HEK293 (cell line): Measurements from ENCODE around the gene PCDH8.

Source experiments
- CTCF ChIP-seq: fragments of 450-650 bp; formaldehyde crosslinking; IDR thresholded peaks from 2 replicates; pipeline ENCODE4 v1.5.1; 2016; ENCODE audit warnings: missing biosample characterization, missing genetic modification characterization
- GLI2 ChIP-seq: fragments of 450-650 bp; formaldehyde crosslinking; IDR thresholded peaks from 2 replicates; pipeline ENCODE4; 2017; ENCODE audit warnings: missing biosample characterization, missing genetic modification characterization, low read depth, borderline replicate concordance
- PRDM1 ChIP-seq: fragments of 450-650 bp; formaldehyde crosslinking; IDR thresholded peaks from 2 replicates; pipeline ENCODE4; 2016; ENCODE audit warnings: missing biosample characterization, missing genetic modification characterization
- RBAK ChIP-seq: fragments of 450-650 bp; formaldehyde crosslinking; IDR thresholded peaks from 2 replicates; pipeline ENCODE4 v1.5.1; 2016; ENCODE audit warnings: missing biosample characterization, missing genetic modification characterization
- SALL2 ChIP-seq: fragments of 450-650 bp; formaldehyde crosslinking; IDR thresholded peaks from 2 replicates; pipeline ENCODE4 v1.5.0; 2017; ENCODE audit warnings: missing biosample characterization, mild to moderate bottlenecking, missing genetic modification characterization, borderline replicate concordance
- SCRT1 ChIP-seq: fragments of 450-650 bp; formaldehyde crosslinking; IDR thresholded peaks from 2 replicates; pipeline ENCODE4 v1.5.1; 2016; ENCODE audit warnings: missing biosample characterization, missing genetic modification characterization, borderline replicate concordance
- SP2 ChIP-seq: fragments of 450-650 bp; formaldehyde crosslinking; IDR thresholded peaks from 2 replicates; pipeline ENCODE4 v1.5.1; 2016; ENCODE audit warnings: missing biosample characterization, missing genetic modification characterization
- ZBTB10 ChIP-seq: fragments of 450-650 bp; formaldehyde crosslinking; IDR thresholded peaks from 2 replicates; pipeline ENCODE4 v1.5.1; 2016; ENCODE audit warnings: missing biosample characterization, missing genetic modification characterization
- ZBTB17 ChIP-seq: fragments of 450-650 bp; formaldehyde crosslinking; IDR thresholded peaks from 2 replicates; pipeline ENCODE4 v1.5.1; 2016; ENCODE audit warnings: missing biosample characterization, missing genetic modification characterization
- ZBTB48 ChIP-seq: fragments of 450-650 bp; formaldehyde crosslinking; IDR thresholded peaks from 2 replicates; pipeline ENCODE4 v1.5.1; 2016; ENCODE audit warnings: missing biosample characterization, missing genetic modification characterization
- ZEB2 ChIP-seq: fragments of 450-650 bp; formaldehyde crosslinking; IDR thresholded peaks from 2 replicates; pipeline ENCODE4 v1.5.1; 2016; ENCODE audit warnings: missing biosample characterization, missing genetic modification characterization
- ZNF10 ChIP-seq: fragments of 450-650 bp; formaldehyde crosslinking; IDR thresholded peaks from 2 replicates; pipeline ENCODE4 v1.5.1; 2017; ENCODE audit warnings: missing biosample characterization, missing genetic modification characterization
- ZNF157 ChIP-seq: fragments of 450-650 bp; formaldehyde crosslinking; IDR thresholded peaks from 2 replicates; pipeline ENCODE4 v1.5.1; 2016; ENCODE audit warnings: missing biosample characterization, missing genetic modification characterization
- ZNF19 ChIP-seq: fragments of 450-650 bp; formaldehyde crosslinking; IDR thresholded peaks from 2 replicates; pipeline ENCODE4; 2016; ENCODE audit warnings: missing biosample characterization, missing genetic modification characterization, low read depth
- ZNF324 ChIP-seq: fragments of 450-650 bp; formaldehyde crosslinking; IDR thresholded peaks from 2 replicates; pipeline ENCODE4 v1.5.1; 2016; ENCODE audit warnings: missing biosample characterization, missing genetic modification characterization
- ZNF366 ChIP-seq: fragments of 450-650 bp; formaldehyde crosslinking; conservative IDR thresholded peaks from 2 replicates; pipeline ENCODE4 v1.5.1; 2016; ENCODE audit warnings: missing biosample characterization, missing genetic modification characterization
- ZNF416 ChIP-seq: fragments of 450-650 bp; formaldehyde crosslinking; IDR thresholded peaks from 2 replicates; pipeline ENCODE4 v1.5.1; 2016; ENCODE audit warnings: missing biosample characterization, missing genetic modification characterization
- ZNF473 ChIP-seq: fragments of 450-650 bp; formaldehyde crosslinking; IDR thresholded peaks from 2 replicates; pipeline ENCODE4 v1.5.1; 2017; ENCODE audit warnings: missing biosample characterization, missing genetic modification characterization
- ZNF596 ChIP-seq: fragments of 450-650 bp; IDR thresholded peaks from 2 replicates; pipeline ENCODE4 v1.5.0; 2018; ENCODE audit warnings: missing biosample characterization, mild to moderate bottlenecking, missing genetic modification characterization, moderate library complexity
- ZNF629 ChIP-seq: fragments of 450-650 bp; formaldehyde crosslinking; IDR thresholded peaks from 2 replicates; pipeline ENCODE4 v1.5.1; 2017; ENCODE audit warnings: missing biosample characterization, missing genetic modification characterization
- ZNF777 ChIP-seq: fragments of 450-650 bp; formaldehyde crosslinking; IDR thresholded peaks from 2 replicates; pipeline ENCODE4 v1.5.1; 2017; ENCODE audit warnings: missing biosample characterization, missing genetic modification characterization, borderline replicate concordance
- ZSCAN23 ChIP-seq: fragments of 450-650 bp; formaldehyde crosslinking; IDR thresholded peaks from 2 replicates; pipeline ENCODE4 v1.5.1; 2016; ENCODE audit warnings: missing biosample characterization, missing genetic modification characterization
- TF ChIP-seq, protein P1 (sequence below): fragments of 450-650 bp; formaldehyde crosslinking; conservative IDR thresholded peaks from 2 replicates; pipeline ENCODE4 v1.5.1; 2016; ENCODE audit warnings: low read depth, missing biosample characterization, missing genetic modification characterization
- TF ChIP-seq, protein P2 (sequence below): fragments of 450-650 bp; formaldehyde crosslinking; IDR thresholded peaks from 2 replicates; pipeline ENCODE4 v1.5.1; 2016; ENCODE audit warnings: missing biosample characterization, missing genetic modification characterization
- TF ChIP-seq, protein P3 (sequence below): fragments of 450-650 bp; formaldehyde crosslinking; IDR thresholded peaks from 2 replicates; pipeline ENCODE4 v1.5.1; 2016; ENCODE audit warnings: missing biosample characterization, missing genetic modification characterization

The PCDH8 gene

DNA sequence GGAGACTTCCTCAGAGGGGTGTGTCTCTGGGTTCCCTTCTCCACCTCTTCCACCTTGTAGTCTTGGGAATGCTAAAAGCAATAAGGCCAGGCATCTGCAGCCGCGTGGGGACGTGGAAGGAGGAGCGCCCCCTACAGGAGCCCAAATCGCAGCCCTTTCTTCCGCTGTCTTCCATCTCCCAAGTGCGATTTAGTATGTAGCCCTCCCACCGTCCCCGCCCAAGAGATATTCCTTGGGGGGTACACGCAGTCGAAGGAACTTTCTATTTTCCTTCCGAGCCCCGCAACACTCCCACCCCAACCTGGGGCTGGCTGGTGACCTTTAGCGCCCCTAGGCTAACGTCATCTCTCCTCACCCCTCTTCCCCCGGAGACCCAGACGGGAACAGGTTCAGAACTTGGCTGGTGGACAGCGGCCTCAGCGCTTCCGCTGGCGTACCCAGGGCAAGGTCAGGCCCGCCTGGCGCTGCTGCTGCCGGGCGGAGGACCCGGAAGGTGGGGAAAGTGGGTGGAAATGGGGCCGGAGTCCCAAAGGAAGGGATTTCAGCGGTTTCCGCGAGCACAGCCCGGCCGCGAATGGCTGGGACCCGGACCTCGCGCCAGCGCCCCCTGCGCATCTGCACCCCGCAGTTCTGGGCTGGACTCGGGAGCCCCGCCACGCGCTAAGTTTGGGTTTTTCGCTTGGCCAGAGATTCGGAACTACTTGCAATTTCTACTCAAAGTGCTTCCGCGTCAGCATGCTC lies 2.1 kb upstream of the PCDH8 start (continued):
- TF ChIP-seq, protein P1, sequence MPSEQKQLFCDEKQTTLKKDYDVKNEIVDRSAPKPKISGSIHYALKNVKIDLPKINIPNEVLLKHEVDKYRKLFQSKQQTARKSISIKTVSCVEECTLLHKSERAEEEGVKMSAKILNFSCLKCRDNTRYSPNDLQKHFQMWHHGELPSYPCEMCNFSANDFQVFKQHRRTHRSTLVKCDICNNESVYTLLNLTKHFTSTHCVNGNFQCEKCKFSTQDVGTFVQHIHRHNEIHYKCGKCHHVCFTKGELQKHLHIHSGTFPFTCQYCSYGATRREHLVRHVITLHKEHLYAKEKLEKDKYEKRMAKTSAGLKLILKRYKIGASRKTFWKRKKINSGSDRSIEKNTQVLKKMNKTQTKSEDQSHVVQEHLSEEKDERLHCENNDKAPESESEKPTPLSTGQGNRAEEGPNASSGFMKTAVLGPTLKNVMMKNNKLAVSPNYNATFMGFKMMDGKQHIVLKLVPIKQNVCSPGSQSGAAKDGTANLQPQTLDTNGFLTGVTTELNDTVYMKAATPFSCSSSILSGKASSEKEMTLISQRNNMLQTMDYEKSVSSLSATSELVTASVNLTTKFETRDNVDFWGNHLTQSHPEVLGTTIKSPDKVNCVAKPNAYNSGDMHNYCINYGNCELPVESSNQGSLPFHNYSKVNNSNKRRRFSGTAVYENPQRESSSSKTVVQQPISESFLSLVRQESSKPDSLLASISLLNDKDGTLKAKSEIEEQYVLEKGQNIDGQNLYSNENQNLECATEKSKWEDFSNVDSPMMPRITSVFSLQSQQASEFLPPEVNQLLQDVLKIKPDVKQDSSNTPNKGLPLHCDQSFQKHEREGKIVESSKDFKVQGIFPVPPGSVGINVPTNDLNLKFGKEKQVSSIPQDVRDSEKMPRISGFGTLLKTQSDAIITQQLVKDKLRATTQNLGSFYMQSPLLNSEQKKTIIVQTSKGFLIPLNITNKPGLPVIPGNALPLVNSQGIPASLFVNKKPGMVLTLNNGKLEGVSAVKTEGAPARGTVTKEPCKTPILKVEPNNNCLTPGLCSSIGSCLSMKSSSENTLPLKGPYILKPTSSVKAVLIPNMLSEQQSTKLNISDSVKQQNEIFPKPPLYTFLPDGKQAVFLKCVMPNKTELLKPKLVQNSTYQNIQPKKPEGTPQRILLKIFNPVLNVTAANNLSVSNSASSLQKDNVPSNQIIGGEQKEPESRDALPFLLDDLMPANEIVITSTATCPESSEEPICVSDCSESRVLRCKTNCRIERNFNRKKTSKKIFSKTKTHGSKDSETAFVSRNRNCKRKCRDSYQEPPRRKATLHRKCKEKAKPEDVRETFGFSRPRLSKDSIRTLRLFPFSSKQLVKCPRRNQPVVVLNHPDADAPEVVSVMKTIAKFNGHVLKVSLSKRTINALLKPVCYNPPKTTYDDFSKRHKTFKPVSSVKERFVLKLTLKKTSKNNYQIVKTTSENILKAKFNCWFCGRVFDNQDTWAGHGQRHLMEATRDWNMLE (tag by site-specific recombination), result peak; percentile 70
- TF ChIP-seq ZNF19 (tag by site-specific recombination) (no peak), ZNF157 (tag by site-specific recombination) (no peak), ZNF629 (peak; percentile 87), ZBTB10 (tag by site-specific recombination) (0 out of 2 replicates have a peak, but pooled peaks have one; percentile 22), ZNF596 (tag by site-specific recombination) (no peak), ZEB2 (tag by site-specific recombination) (0 out of 2 replicates have a peak, but pooled peaks have one; percentile 22), CTCF (peak; percentile 39; the same call in 1 of the 2 replicates), ZSCAN23 (no peak), ZNF10 (tag by site-specific recombination) (no peak), GLI2 (tag by site-specific recombination) (no peak), PRDM1 (tag by site-specific recombination) (0 out of 2 replicates have a peak, but pooled peaks have one; percentile 28), SP2 (tag by site-specific recombination) (peak; percentile 69), ZBTB48 (no peak), ZNF777 (no peak), ZNF416 (tag by site-specific recombination) (no peak), ZNF324 (peak; percentile 72; the same call in 1 of the 2 replicates), RBAK (tag by site-specific recombination) (no peak), SALL2 (tag by site-specific recombination) (no peak), ZNF366 (peak; percentile 45), SCRT1 (tag by site-specific recombination) (no peak), ZNF473 (tag by site-specific recombination) (no peak), ZBTB17 (tag by site-specific recombination) (peak; percentile 49; the same call in 1 of the 2 replicates)
- TF ChIP-seq, protein P2, sequence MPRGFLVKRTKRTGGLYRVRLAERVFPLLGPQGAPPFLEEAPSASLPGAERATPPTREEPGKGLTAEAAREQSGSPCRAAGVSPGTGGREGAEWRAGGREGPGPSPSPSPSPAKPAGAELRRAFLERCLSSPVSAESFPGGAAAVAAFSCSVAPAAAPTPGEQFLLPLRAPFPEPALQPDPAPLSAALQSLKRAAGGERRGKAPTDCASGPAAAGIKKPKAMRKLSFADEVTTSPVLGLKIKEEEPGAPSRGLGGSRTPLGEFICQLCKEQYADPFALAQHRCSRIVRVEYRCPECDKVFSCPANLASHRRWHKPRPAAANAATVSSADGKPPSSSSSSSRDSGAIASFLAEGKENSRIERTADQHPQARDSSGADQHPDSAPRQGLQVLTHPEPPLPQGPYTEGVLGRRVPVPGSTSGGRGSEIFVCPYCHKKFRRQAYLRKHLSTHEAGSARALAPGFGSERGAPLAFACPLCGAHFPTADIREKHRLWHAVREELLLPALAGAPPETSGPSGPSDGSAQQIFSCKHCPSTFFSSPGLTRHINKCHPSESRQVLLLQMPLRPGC (tag by site-specific recombination), result no peak
- TF ChIP-seq, protein P3, sequence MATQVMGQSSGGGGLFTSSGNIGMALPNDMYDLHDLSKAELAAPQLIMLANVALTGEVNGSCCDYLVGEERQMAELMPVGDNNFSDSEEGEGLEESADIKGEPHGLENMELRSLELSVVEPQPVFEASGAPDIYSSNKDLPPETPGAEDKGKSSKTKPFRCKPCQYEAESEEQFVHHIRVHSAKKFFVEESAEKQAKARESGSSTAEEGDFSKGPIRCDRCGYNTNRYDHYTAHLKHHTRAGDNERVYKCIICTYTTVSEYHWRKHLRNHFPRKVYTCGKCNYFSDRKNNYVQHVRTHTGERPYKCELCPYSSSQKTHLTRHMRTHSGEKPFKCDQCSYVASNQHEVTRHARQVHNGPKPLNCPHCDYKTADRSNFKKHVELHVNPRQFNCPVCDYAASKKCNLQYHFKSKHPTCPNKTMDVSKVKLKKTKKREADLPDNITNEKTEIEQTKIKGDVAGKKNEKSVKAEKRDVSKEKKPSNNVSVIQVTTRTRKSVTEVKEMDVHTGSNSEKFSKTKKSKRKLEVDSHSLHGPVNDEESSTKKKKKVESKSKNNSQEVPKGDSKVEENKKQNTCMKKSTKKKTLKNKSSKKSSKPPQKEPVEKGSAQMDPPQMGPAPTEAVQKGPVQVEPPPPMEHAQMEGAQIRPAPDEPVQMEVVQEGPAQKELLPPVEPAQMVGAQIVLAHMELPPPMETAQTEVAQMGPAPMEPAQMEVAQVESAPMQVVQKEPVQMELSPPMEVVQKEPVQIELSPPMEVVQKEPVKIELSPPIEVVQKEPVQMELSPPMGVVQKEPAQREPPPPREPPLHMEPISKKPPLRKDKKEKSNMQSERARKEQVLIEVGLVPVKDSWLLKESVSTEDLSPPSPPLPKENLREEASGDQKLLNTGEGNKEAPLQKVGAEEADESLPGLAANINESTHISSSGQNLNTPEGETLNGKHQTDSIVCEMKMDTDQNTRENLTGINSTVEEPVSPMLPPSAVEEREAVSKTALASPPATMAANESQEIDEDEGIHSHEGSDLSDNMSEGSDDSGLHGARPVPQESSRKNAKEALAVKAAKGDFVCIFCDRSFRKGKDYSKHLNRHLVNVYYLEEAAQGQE (tag by site-specific recombination), result peak; percentile 99
